H1 (cell line): ENCODE data around the gene SLC25A5. TPM values are rescaled to one million over a fixed set of nuclear protein-coding genes. Genes with fewer than 3 reads are reported as not detected.

Experiments
- CTCF ChIA-PET: fragments of 300-600 bp; sonication (Branson Sonifier 250); formaldehyde crosslinking; loops from one replicate; lab custom pipeline; 2021; ENCODE audit not compliant: partially characterized antibody; lab: Charles Lee
- POLR2A ChIA-PET: fragments of 300-600 bp; sonication (Branson Sonifier 250); formaldehyde crosslinking; loops from one replicate; lab custom pipeline; 2021; ENCODE audit warnings: inconsistent platforms; ENCODE audit not compliant: partially characterized antibody; lab: Charles Lee
- DNase-seq, 2 experiments: peaks; one replicate each; pipeline versions ENCODE4 v3.0.0 to v3.0.0-alpha.2; 2010 to 2022; ENCODE audit warnings: low spot score in 2 of 2, low read depth in 1 of 2, mixed read lengths in 1 of 2
- FAIRE-seq: peaks from 2 replicates; lab custom pipeline; 2011; peaks lifted over from hg19 to GRCh38; lab: Jason Lieb, UNC
- H2AFZ ChIP-seq: 2 replicates; pipeline ENCODE4 v1.8.1; 2012; ENCODE audit warnings: low read length, inconsistent platforms
- H2AK5ac ChIP-seq: 2 replicates; pipeline ENCODE4 v1.6.1; 2013; ENCODE audit warnings: low read depth, low read length
- H2BK120ac ChIP-seq: replicated peaks from 2 replicates; pipeline ENCODE3; 2013; ENCODE audit warnings: low read depth, low read length, inconsistent platforms
- H2BK12ac ChIP-seq: 2 replicates; pipeline ENCODE4 v1.6.1; 2013; ENCODE audit warnings: low read depth, low read length
- H2BK15ac ChIP-seq: 2 replicates; pipeline ENCODE4 v1.6.1; 2013; ENCODE audit warnings: low read length
- H2BK20ac ChIP-seq: 2 replicates; pipeline ENCODE4 v1.6.1; 2013; ENCODE audit warnings: low read length
- H2BK5ac ChIP-seq: 2 replicates; pipeline ENCODE4 v1.6.1; 2013; ENCODE audit warnings: low read depth, low read length
- H3K14ac ChIP-seq: 2 replicates; pipeline ENCODE4 v1.6.1; 2013; ENCODE audit warnings: inconsistent platforms; ENCODE audit not compliant: insufficient read length
- H3K18ac ChIP-seq: 2 replicates; pipeline ENCODE4 v1.6.1; 2013; ENCODE audit warnings: low read length; ENCODE audit errors: extremely low read depth
- H3K23ac ChIP-seq: 2 replicates; pipeline ENCODE4 v1.6.1; 2013; ENCODE audit warnings: inconsistent platforms; ENCODE audit not compliant: insufficient read length
- H3K23me2 ChIP-seq: 2 replicates; pipeline ENCODE4 v1.6.1; 2013; ENCODE audit warnings: low read depth, low read length
- H3K27ac ChIP-seq: 2 replicates; pipeline ENCODE4 v1.6.1; 2011; ENCODE audit warnings: low read depth, low read length, inconsistent platforms
- H3K27me3 ChIP-seq, 4 experiments: replicated peaks in 1 of 4; 1 replicate in 1 of 4; 2 replicates in 3 of 4; pipeline versions ENCODE4 v1.6.1 to v1.8.1; 2011 to 2013; ENCODE audit warnings: low read length in 3 of 4, mild to moderate bottlenecking in 3 of 4, inconsistent platforms in 2 of 4, mixed read lengths in 2 of 4, moderate library complexity in 1 of 4; ENCODE audit not compliant: control insufficient read depth in 3 of 4, insufficient read depth in 3 of 4; ENCODE audit errors: extremely low read depth in 1 of 4
- H3K36me3 ChIP-seq, 4 experiments: 2 replicates each; pipeline versions ENCODE4 v1.6.1 to v1.8.1; 2011 to 2013; ENCODE audit warnings: mild to moderate bottlenecking in 4 of 4, low read length in 3 of 4, moderate library complexity in 2 of 4, control low read depth in 1 of 4, inconsistent platforms in 1 of 4; ENCODE audit not compliant: insufficient read depth in 4 of 4, control insufficient read depth in 2 of 4
- H3K4ac ChIP-seq: replicated peaks from 2 replicates; pipeline ENCODE3; 2013; ENCODE audit warnings: low read length, low read depth, mixed read lengths, inconsistent platforms; ENCODE audit not compliant: insufficient read length
- H3K4me1 ChIP-seq, 4 experiments: replicated peaks in 1 of 4; 1 replicate in 1 of 4; 2 replicates in 3 of 4; pipeline versions ENCODE4 v1.6.1 to v1.8.1; 2011 to 2013; ENCODE audit warnings: low read length in 3 of 4, inconsistent platforms in 2 of 4, mixed read lengths in 1 of 4; ENCODE audit not compliant: insufficient read depth in 4 of 4, control insufficient read depth in 3 of 4
- H3K4me2 ChIP-seq, 2 experiments: 2 replicates each; pipeline versions ENCODE4 v1.6.1 to v1.8.1; 2011 to 2013; ENCODE audit warnings: low read depth in 2 of 2, low read length in 2 of 2, control low read depth in 1 of 2, inconsistent platforms in 1 of 2, mild to moderate bottlenecking in 1 of 2; ENCODE audit not compliant: insufficient read depth in 1 of 2
- H3K4me3 ChIP-seq, 4 experiments: fragments of 200-600, 300-600 bp in 1 of 4; sonication (generic), shearing (Covaris generic), sonication (Bioruptor Twin) in 1 of 4; 2 replicates each; pipeline versions ENCODE4 v1.5.1 to v1.8.1; 2011 to 2016; ENCODE audit warnings: low read length in 4 of 4, low read depth in 3 of 4, control low read depth in 2 of 4, inconsistent platforms in 2 of 4, mild to moderate bottlenecking in 2 of 4, mixed read lengths in 1 of 4, moderate library complexity in 1 of 4; ENCODE audit not compliant: insufficient read depth in 2 of 4; ENCODE audit errors: extremely low read depth in 1 of 4
- H3K56ac ChIP-seq: replicated peaks from 2 replicates; pipeline ENCODE3; 2013; ENCODE audit warnings: low read depth, mild to moderate bottlenecking, mixed read lengths, low read length, inconsistent platforms; ENCODE audit not compliant: insufficient read length
- H3K79me1 ChIP-seq: 2 replicates; pipeline ENCODE4 v1.6.1; 2013; ENCODE audit warnings: low read depth, low read length, control low read depth
- H3K79me2 ChIP-seq, 2 experiments: 2 replicates each; pipeline versions ENCODE4 v1.6.1 to v1.8.1; 2012 to 2013; ENCODE audit warnings: low read length in 2 of 2, mild to moderate bottlenecking in 2 of 2, inconsistent platforms in 1 of 2; ENCODE audit not compliant: insufficient read depth in 2 of 2, control insufficient read depth in 1 of 2
- H3K9ac ChIP-seq, 4 experiments: replicated peaks in 1 of 4; 1 replicate in 1 of 4; 2 replicates in 3 of 4; pipeline versions ENCODE4 v1.6.1 to v1.8.1; 2011 to 2013; ENCODE audit warnings: low read depth in 3 of 4, low read length in 3 of 4, control low read depth in 2 of 4, mild to moderate bottlenecking in 2 of 4, moderate library complexity in 2 of 4, inconsistent platforms in 1 of 4; ENCODE audit errors: extremely low read depth in 1 of 4
- H3K9me3 ChIP-seq, 2 experiments: 2 replicates each; pipeline versions ENCODE4 v1.6.1 to v1.8.1; 2012 to 2013; ENCODE audit warnings: mild to moderate bottlenecking in 2 of 2, moderate library complexity in 2 of 2, control low read depth in 1 of 2, inconsistent platforms in 1 of 2, low read depth in 1 of 2, low read length in 1 of 2, mixed read lengths in 1 of 2; ENCODE audit not compliant: insufficient read depth in 2 of 2
- H4K20me1 ChIP-seq, 2 experiments: replicated peaks in 1 of 2; 2 replicates each; pipeline versions ENCODE3 to v1.8.1; 2011 to 2013; ENCODE audit warnings: inconsistent platforms in 2 of 2, low read length in 2 of 2, mild to moderate bottlenecking in 1 of 2; ENCODE audit not compliant: insufficient read depth in 2 of 2, control insufficient read depth in 1 of 2
- H4K5ac ChIP-seq: 2 replicates; pipeline ENCODE4 v1.6.1; 2013; ENCODE audit warnings: low read length, low read depth, mixed read lengths, inconsistent platforms; ENCODE audit not compliant: insufficient read length
- H4K8ac ChIP-seq: 2 replicates; pipeline ENCODE4 v1.8.0; 2013; ENCODE audit warnings: mild to moderate bottlenecking, moderate library complexity, low read length, inconsistent platforms; ENCODE audit not compliant: insufficient read depth; ENCODE audit errors: extremely low read depth
- H4K91ac ChIP-seq: replicated peaks from 2 replicates; pipeline ENCODE3; 2013; ENCODE audit warnings: low read length, mixed read lengths, inconsistent platforms; ENCODE audit not compliant: insufficient read length
- GABPA ChIP-seq: IDR thresholded peaks from 2 replicates; pipeline ENCODE4 v1.6.1; 2011; ENCODE audit warnings: mild to moderate bottlenecking, low read length, moderate library complexity, borderline replicate concordance; ENCODE audit not compliant: insufficient read depth
- RAD21 ChIP-seq, 2 experiments: IDR thresholded peaks in 1 of 2; conservative IDR thresholded peaks in 1 of 2; 2 replicates each; pipeline ENCODE4 v1.6.1; 2011; ENCODE audit warnings: low read depth in 2 of 2, low read length in 2 of 2, improper control_type of control experiment in 1 of 2, inconsistent platforms in 1 of 2, mild to moderate bottlenecking in 1 of 2, moderate library complexity in 1 of 2
- WGBS, 2 experiments: shearing (Covaris generic) in 1 of 2; methylation state at CpG; one replicate each; pipeline versions ENCODE4 v1.1.6 to v1.1.7; 2013 to 2015; ENCODE audit warnings: low lambda C conversion rate in 2 of 2, mixed read lengths in 2 of 2, inconsistent platforms in 1 of 2, low coverage in 1 of 2, missing lambda C conversion rate in 1 of 2; ENCODE audit not compliant: insufficient replicate concordance in 2 of 2, insufficient coverage in 1 of 2, insufficient read length in 1 of 2; ENCODE audit errors: extremely low coverage in 1 of 2, missing lambda C conversion rate in 1 of 2; 5-methylcytosine and 5-hydroxymethylcytosine counted together
- polyA plus RNA-seq, 7 experiments: library from polyadenylated mRNA; depleted of rRNA in 3 of 7; stranded (reverse) in 5 of 7; unstranded in 2 of 7; fragments of >200 nt in 5 of 7; fragments of 200-250 nt in 2 of 7; gene quantifications; 1 replicate in 5 of 7; 2 replicates in 1 of 7; 4 replicates in 1 of 7; pipeline versions ENCODE4 v1.2.1 to v1.2.3, GENCODE V29; 2011 to 2013; ENCODE audit warnings: missing spikeins in 2 of 7, mixed read lengths in 2 of 7
- total RNA-seq: library from RNA; stranded (reverse); fragmentation: NEBNext Ultra II Directional; extraction: Animal tissue kit (Norgen Biotek cat#: 25700); gene quantifications from 2 replicates; pipeline ENCODE4 v1.2.1, GENCODE V29; 2021
- TF ChIP-seq, protein P1 (sequence below): IDR thresholded peaks from 2 replicates; pipeline ENCODE4 v1.6.1; 2012; ENCODE audit warnings: inconsistent platforms

The SLC25A5 gene
- total and polyA plus RNA-seq, 2 of the 8 experiments (the other 6 are each of a cell fraction or from before 2014, with no cell fraction given) = 512 to 727 TPM

DNA sequence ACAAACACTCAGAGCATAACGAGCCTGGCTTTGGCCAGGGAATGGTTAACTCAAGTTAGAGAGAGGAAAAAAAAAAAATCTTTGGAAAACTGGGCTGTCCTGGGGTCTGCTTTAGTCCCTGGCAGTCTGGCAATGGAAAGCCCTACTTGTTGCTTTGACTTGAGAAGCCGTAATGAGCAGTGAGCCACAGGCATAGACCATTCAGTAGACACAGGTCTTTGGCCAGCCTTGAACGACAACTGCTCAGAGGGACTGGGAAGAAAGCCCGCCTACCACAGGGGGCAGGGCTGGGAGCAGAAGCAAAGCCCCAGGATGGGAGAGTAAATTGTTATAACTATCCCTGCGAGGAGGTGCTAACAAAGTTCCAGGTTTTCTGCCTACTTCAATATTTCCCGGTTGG is 43.2 kb upstream of the SLC25A5 start:
- H3K79me2 ChIP-seq = no peaks in the 10 kb centered on the region
- no peak overlapping the region for H2AFZ ChIP-seq
- WGBS, 2 experiments = 57% methylated on average over 3 of the region's 6 CpGs; no CpG with 5 or more reads in 1 of the 2 experiments
- no peak overlapping the region for H3K18ac ChIP-seq
- no peak overlapping the region for H3K4me3 ChIP-seq
- H3K27me3 ChIP-seq = no peaks in the 10 kb centered on the region
- no peaks in the 10 kb centered on the region for H4K20me1 ChIP-seq
- peaks cover 0 to 3% (median 0%) of the 10 kb centered on the region in 4 experiments; a peak in 3 of 7 replicates for H3K4me1 ChIP-seq
- DNase-seq = no peak
- H3K23ac ChIP-seq = no peak overlapping the region
- no peaks in the 10 kb centered on the region for H3K79me1 ChIP-seq
- H3K4ac ChIP-seq = no peak overlapping the region
- TF ChIP-seq, protein P1, sequence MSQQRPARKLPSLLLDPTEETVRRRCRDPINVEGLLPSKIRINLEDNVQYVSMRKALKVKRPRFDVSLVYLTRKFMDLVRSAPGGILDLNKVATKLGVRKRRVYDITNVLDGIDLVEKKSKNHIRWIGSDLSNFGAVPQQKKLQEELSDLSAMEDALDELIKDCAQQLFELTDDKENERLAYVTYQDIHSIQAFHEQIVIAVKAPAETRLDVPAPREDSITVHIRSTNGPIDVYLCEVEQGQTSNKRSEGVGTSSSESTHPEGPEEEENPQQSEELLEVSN = no peak
- TF ChIP-seq RAD21 (IDR thresholded peaks at IDR 0.05 in 1 of 2, conservative IDR thresholded peaks at IDR 0.05 in 1 of 2; ENCODE audit: low read depth in 2 of 2, low read length in 2 of 2) = no peak
- no peak for TF ChIP-seq GABPA
- no peak overlapping the region for H4K91ac ChIP-seq
- no peak overlapping the region for H2AK5ac ChIP-seq
- H4K5ac ChIP-seq = no peak overlapping the region
- H3K27ac ChIP-seq = no peak overlapping the region
- H2BK5ac ChIP-seq = no peak overlapping the region
- no peak overlapping the region for H2BK15ac ChIP-seq
- no peak overlapping the region for H3K9ac ChIP-seq
- no peak overlapping the region for H3K56ac ChIP-seq
- ChIA-PET CTCF (no interaction called here), POLR2A (no interaction called here)
- no peak for FAIRE-seq
- no peak overlapping the region for H4K8ac ChIP-seq
- no peak overlapping the region for H2BK120ac ChIP-seq
- H3K36me3 ChIP-seq = no peaks in the 10 kb centered on the region
- H2BK12ac ChIP-seq = no peak overlapping the region
- no peaks in the 10 kb centered on the region for H3K23me2 ChIP-seq
- H3K4me2 ChIP-seq = no peak overlapping the region
- no peak overlapping the region for H3K14ac ChIP-seq
- H2BK20ac ChIP-seq = no peak overlapping the region
- no peaks in the 10 kb centered on the region; a peak in 1 of 4 replicates for H3K9me3 ChIP-seq
